Sigmoid colon (tissue), 7 donors: ENCODE data around the gene USP13. TPM values are rescaled to one million over a fixed set of nuclear protein-coding genes. Genes with fewer than 3 reads are reported as not detected.

Experiments used
- DNase-seq: peaks from one replicate; pipeline ENCODE4 v3.0.0-alpha.2; 2019
- H3K27ac ChIP-seq, 4 donors: fragments of 200-600 bp; sonication (generic); one replicate each; pipeline ENCODE4 v1.5.1; 2016 to 2019; ENCODE audit warnings: mild to moderate bottlenecking in 1 of 4
- H3K27me3 ChIP-seq, 3 donors: fragments of 200-600 bp; sonication (generic); one replicate each; pipeline ENCODE4 v1.5.1; 2019; ENCODE audit warnings: mild to moderate bottlenecking in 1 of 3
- H3K36me3 ChIP-seq, 4 donors: fragments of 200-600 bp; sonication (generic); one replicate each; pipeline ENCODE4 v1.5.1; 2016 to 2019
- H3K4me1 ChIP-seq, 4 donors: fragments of 200-600 bp; sonication (generic); one replicate each; pipeline ENCODE4 v1.5.1; 2017 to 2019
- H3K4me3 ChIP-seq, 4 donors: fragments of 200-600 bp; sonication (generic); one replicate each; pipeline ENCODE4 v1.5.1; 2017 to 2019; ENCODE audit warnings: mild to moderate bottlenecking in 2 of 4, moderate library complexity in 1 of 4
- H3K9me3 ChIP-seq, 4 donors: fragments of 200-600 bp in 3 of 4; sonication (generic) in 3 of 4; one replicate each; pipeline versions ENCODE4 v1.5.1 to v1.6.1; 2013 to 2019
- CTCF ChIP-seq, 4 experiments: fragments of 450-650 bp in 3 of 4; fragments of 200-600 bp in 1 of 4; IDR thresholded peaks; one replicate each; pipeline ENCODE4 v1.5.1; 2016 to 2019; ENCODE audit warnings: antibody characterized with exemption in 4 of 4, mild to moderate bottlenecking in 3 of 4, moderate library complexity in 2 of 4
- EP300 ChIP-seq, 4 donors: sonication (generic); formaldehyde crosslinking; IDR thresholded peaks; one replicate each; pipeline ENCODE4 v1.6.1; 2017; ENCODE audit warnings: antibody characterized with exemption in 4 of 4
- POLR2A ChIP-seq, 2 donors: fragments of 450-650 bp; IDR thresholded peaks; one replicate each; pipeline ENCODE4 v1.6.1; 2016; ENCODE audit warnings: antibody characterized with exemption in 2 of 2, mild to moderate bottlenecking in 2 of 2, moderate library complexity in 2 of 2
- POLR2AphosphoS5 ChIP-seq, 4 donors: sonication (generic); formaldehyde crosslinking; IDR thresholded peaks; one replicate each; pipeline ENCODE4 v1.6.1; 2017; ENCODE audit warnings: antibody characterized with exemption in 4 of 4
- WGBS, 2 donors: extraction: QIAGEN DNeasy Blood & Tissue Kit; methylation state at CpG; one replicate each; pipeline ENCODE4 v1.1.7; 2013; 5-methylcytosine and 5-hydroxymethylcytosine counted together
- intact Hi-C: fragments of 100-400 bp; cut with DNase I; formaldehyde crosslinking; loops from one replicate; pipeline ENCODE4 v1.15.1; 2023
- polyA plus RNA-seq, 3 donors: library from polyadenylated mRNA; stranded (reverse); fragments of 200-250 nt; gene quantifications; one replicate each; pipeline ENCODE4 v1.2.3, GENCODE V29; 2013
- total RNA-seq, 4 donors: library from RNA; depleted of rRNA; stranded (reverse); fragments of >200 nt; gene quantifications; one replicate each; pipeline ENCODE4 v1.1.0, GENCODE V29; 2016
- donor health status: healthy with polysubstance abuse.
- donor health status: Bipolar disorder and iron deficiency.
- donor health status: healthy.

The USP13 gene
- total and polyA plus RNA-seq, 7 donors, result 0.69 to 11.1 (median 7.2) TPM

- intact Hi-C loops, result no loop called here
- H3K27me3 ChIP-seq, result no peaks in the 10 kb centered on the region
- 93 to 94% methylated on average over 8 of the region's 8 CpGs for WGBS, 2 donors
- H3K27ac ChIP-seq, result no peak overlapping the region
- H3K9me3 ChIP-seq, result no peaks in the 10 kb centered on the region
- no peaks in the 10 kb centered on the region for H3K4me1 ChIP-seq
- no peak for DNase-seq
- no peak for TF ChIP-seq CTCF (IDR thresholded peaks at IDR 0.05)
- no peak for TF ChIP-seq EP300 (IDR thresholded peaks at IDR 0.05)
- H3K36me3 ChIP-seq, result peaks cover 0 to 60% (median 0%) of the 10 kb centered on the region in 4 donors
- no peak overlapping the region for H3K4me3 ChIP-seq
Observed at GRCh38 chr3:179760944-179761343, 108.1 kb downstream of the USP13 start.

GRCh38 chr3:179765396-179765795 is 112.6 kb downstream of the USP13 start:
- TF ChIP-seq EP300 (IDR thresholded peaks at IDR 0.05), result no peak
- no peak for TF ChIP-seq POLR2A (IDR thresholded peaks at IDR 0.05)
- intact Hi-C loops, result no loop called here
- 90% methylated on average over 2 of the region's 2 CpGs for WGBS, 2 donors
- Histone ChIP-seq H3K27ac (no peak overlapping the region), H3K4me1 (no peaks in the 10 kb centered on the region), H3K36me3 (peaks cover 0 to 58% (median 3%) of the 10 kb centered on the region in 4 donors), H3K27me3 (no peaks in the 10 kb centered on the region), H3K9me3 (no peaks in the 10 kb centered on the region), H3K4me3 (no peak overlapping the region)
- DNase-seq, result no peak

- no peaks in the 10 kb centered on the region for H3K27me3 ChIP-seq
- TF ChIP-seq EP300 (IDR thresholded peaks at IDR 0.05), result no peak
- no peak for TF ChIP-seq CTCF (IDR thresholded peaks at IDR 0.05)
- TF ChIP-seq POLR2AphosphoS5 (IDR thresholded peaks at IDR 0.05), result no peak
- TF ChIP-seq POLR2A (IDR thresholded peaks at IDR 0.05), result no peak
- H3K27ac ChIP-seq, result no peak overlapping the region
- intact Hi-C loops, result no loop called here
- no peaks in the 10 kb centered on the region for H3K9me3 ChIP-seq
- H3K4me1 ChIP-seq, result no peaks in the 10 kb centered on the region
- 94 to 97% methylated on average over 4 of the region's 4 CpGs for WGBS, 2 donors
- H3K4me3 ChIP-seq, result no peak overlapping the region
- H3K36me3 ChIP-seq, result peaks cover 0 to 54% (median 3%) of the 10 kb centered on the region in 4 donors
- DNase-seq, result no peak
Observed at GRCh38 chr3:179766416-179767133, 113.7 kb downstream of the USP13 start.

- no peak for TF ChIP-seq EP300 (IDR thresholded peaks at IDR 0.05)
- TF ChIP-seq POLR2AphosphoS5 (IDR thresholded peaks at IDR 0.05), result no peak
- TF ChIP-seq POLR2A (IDR thresholded peaks at IDR 0.05), result no peak
- TF ChIP-seq CTCF (IDR thresholded peaks at IDR 0.05), result no peak
- Histone ChIP-seq H3K36me3 (peaks cover 0 to 45% (median 3%) of the 10 kb centered on the region in 4 donors), H3K9me3 (no peaks in the 10 kb centered on the region), H3K4me1 (no peaks in the 10 kb centered on the region), H3K27ac (no peak overlapping the region), H3K27me3 (no peaks in the 10 kb centered on the region), H3K4me3 (no peak overlapping the region)
- 35 to 48% methylated on average over 3 of the region's 3 CpGs for WGBS, 2 donors
- intact Hi-C loops, result no loop called here
- no peak for DNase-seq
Observed at GRCh38 chr3:179768080-179768479, 115.2 kb downstream of the USP13 start.

- no peak for DNase-seq
- intact Hi-C loops, result no loop called here
Observed at GRCh38 chr3:179769411-179770247, 116.8 kb downstream of the USP13 start.

More at GRCh38 chr3:179769411-179770247, 116.8 kb downstream of the USP13 start:
- no peak overlapping the region for H3K4me3 ChIP-seq
- H3K9me3 ChIP-seq, result no peaks in the 10 kb centered on the region
- H3K27me3 ChIP-seq, result no peaks in the 10 kb centered on the region
- WGBS, 2 donors, result 29 to 57% methylated on average over 9 of the region's 9 CpGs
- peaks cover 0 to 51% (median 3%) of the 10 kb centered on the region in 4 donors for H3K36me3 ChIP-seq
- no peak for TF ChIP-seq POLR2A (IDR thresholded peaks at IDR 0.05)
- TF ChIP-seq EP300 (IDR thresholded peaks at IDR 0.05), result no peak
- no peak for TF ChIP-seq POLR2AphosphoS5 (IDR thresholded peaks at IDR 0.05)
- no peak for TF ChIP-seq CTCF (IDR thresholded peaks at IDR 0.05)
- no peaks in the 10 kb centered on the region for H3K4me1 ChIP-seq
- H3K27ac ChIP-seq, result no peak overlapping the region
